Measurements from ENCODE around the gene ZBTB16.

Gene ZBTB16, protein sequence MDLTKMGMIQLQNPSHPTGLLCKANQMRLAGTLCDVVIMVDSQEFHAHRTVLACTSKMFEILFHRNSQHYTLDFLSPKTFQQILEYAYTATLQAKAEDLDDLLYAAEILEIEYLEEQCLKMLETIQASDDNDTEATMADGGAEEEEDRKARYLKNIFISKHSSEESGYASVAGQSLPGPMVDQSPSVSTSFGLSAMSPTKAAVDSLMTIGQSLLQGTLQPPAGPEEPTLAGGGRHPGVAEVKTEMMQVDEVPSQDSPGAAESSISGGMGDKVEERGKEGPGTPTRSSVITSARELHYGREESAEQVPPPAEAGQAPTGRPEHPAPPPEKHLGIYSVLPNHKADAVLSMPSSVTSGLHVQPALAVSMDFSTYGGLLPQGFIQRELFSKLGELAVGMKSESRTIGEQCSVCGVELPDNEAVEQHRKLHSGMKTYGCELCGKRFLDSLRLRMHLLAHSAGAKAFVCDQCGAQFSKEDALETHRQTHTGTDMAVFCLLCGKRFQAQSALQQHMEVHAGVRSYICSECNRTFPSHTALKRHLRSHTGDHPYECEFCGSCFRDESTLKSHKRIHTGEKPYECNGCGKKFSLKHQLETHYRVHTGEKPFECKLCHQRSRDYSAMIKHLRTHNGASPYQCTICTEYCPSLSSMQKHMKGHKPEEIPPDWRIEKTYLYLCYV
- 0.91 to 4.9 (median 2.6) reads per million in 4 experiments for total RNA-seq

DNA sequence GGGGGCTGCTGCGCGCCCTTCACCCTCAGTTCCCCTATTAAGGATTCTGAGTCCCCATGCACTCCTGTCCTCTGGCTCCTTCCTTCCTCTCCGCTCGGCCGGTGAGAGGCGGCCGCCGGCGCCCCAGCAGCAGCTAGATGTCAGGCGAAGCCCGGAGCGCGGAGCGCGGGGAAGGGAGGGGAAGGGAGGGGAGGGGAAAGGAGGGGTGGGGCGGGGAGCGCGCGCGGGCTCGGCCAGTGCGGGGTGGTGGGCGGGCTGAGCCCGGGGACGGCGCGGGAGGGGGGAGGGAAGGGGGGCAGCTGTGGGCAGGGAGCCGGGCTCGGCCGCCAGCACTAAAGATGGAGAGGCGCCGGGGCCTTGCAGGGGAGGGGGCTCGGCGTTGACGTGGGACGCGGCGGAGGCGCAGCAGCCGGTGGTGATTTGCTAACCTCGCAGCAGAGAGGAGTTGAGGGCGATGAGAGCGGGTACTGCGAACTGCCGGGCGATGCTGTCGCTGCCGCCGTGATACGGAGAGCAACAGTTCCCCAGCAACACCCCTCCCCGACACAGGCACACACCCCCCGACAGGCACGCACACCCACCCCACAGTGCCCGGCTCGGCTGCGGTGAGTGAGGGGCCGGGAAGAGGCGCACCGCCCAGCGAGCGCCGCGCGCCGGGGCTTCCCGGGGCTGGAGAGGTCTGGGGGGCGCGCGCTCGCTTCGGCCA, at the start of gene ZBTB16:
Gene ZBTB16, plus strand, starts transcription at position 434 of the 706 bp plus-strand sequence. CDS start 3,590 bp downstream, outside the sequence.
- DNase-seq, result no peak

DNA sequence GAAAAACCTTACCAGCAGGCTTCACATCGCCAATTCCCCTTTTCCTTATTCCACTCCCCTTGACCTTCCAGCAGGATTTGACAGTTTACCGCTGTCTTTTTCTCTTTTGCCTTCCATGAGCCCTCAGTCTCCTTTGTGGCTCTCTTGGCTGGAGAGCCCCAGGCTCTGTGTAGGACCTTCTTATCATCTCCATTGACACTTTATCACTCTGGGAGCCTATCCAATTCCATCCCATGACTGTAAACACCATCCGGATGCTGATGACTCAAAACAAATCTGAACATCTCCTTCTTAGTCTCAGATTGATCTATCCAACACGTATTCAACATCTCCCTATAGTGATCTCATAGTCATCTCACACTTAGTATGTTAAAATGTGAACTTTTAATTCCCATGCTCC, 48.6 kb upstream of the ZBTB16 start:
- no peak for DNase-seq

DNA sequence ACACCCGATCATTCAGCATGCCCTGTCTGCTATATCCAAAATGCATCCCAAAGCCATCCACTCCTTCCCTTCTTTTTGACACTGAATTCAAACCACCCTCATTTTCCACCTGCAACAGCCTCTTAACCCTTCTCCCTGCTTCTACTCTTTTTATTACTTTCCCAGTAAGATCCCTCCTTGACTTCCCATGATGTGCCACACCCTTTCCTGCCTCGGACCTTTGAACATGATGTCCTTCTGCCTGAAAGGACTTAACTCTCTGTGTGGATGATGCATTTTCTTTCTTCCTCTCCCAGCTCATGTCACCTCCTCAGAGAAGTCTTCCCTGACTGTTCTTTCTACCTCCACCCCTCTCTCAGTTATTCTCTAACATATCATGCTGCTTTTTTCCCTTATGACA, 48.1 kb upstream of the ZBTB16 start:
- DNase-seq, result no peak

DNA sequence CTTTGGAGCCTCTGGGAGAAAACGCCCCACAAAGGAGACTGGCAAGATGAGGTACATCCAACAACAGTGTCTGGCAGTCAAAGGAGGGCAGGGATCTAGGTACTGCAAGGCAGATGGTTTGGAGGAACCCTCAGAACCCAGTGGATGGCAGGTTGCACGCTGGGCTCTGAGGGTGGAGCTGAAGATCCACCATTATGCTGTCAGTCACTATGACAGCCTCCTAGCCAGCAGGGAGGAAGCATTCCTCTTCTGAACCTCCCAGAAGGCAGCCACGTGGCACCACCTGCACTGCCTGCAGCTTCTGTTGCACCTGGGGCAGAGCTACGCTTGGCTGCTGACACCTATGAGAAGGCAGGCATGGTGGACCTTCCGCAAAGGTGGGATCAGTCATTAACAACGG, 44.4 kb upstream of the ZBTB16 start:
- no peak for DNase-seq

DNA sequence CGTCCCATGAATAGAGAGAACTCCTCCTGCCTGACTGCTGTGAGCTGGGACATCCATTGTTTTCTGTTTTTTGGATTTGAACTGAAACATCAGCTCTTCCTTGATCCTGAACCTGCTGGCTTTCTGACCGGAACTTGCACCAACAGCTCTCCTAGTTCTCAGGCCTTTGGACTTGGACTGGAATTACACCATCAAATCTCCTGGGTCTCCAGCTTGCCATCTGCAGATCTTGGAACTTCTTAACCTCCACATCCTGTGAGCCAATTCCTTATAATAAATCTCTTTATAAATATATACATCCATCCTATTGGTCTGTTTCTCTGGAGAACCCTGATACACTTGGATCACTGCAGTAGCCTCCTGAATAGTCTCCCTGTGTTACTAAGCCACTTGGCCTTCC, 42.5 kb upstream of the ZBTB16 start:
- DNase-seq, result no peak

DNA sequence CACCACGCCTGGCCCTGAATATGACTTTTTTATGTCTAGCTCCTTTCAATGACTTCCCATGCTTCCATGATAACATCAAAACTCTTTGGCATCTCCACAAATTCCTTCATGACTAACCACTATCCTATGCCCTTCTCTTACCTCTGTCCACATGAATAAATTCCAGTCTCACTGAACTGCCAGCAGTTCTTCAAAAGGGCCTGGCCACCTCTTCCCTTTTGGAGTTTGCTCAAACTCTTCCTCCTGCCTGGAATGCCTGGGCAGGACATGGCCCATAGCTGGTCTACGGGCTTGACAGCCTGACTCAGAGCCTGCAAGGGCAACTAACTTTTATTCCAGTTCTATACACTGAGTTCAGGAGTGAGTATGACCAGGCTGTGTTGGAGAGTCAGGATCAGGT, 41.8 kb upstream of the ZBTB16 start:
- no peak for DNase-seq

DNA sequence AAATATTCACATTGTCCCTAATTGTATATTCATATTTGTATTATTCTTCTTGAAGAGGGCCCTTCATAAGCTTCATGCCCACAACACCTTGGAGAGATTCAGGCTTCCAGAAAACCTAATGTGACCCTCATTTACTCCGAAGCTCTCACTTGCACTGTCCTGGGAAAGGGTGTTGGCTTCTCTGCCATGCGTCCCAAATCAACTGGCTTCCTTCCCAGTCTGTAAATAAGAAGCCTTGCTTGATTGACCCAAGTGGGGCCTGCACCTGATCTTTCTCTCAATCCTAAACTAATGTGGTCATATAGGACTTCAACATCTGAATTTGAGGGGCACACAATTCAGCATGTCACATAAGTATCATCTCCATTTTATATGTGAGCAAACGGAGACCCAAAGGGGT, 40.5 kb upstream of the ZBTB16 start:
- no peak for DNase-seq

DNA sequence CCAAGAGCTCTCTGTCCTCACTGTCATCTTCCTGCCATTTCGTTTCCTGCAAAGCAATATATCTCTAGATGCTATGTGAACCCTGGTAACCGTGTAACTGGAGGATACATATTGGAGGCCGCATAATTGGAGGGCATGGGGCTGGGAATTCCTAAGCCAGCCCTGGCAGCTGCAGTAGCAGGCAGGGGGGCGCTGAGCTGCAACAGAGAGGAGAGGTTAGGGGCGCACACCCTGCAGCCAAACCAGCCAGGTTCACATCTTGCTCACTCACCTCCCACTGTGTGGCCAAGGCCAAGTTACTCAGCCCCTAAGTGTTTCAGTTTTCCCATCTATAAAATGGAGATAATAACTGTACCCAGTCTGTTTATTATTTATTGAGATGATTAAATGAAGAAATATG, 39.9 kb upstream of the ZBTB16 start:
- no peak for DNase-seq

DNA sequence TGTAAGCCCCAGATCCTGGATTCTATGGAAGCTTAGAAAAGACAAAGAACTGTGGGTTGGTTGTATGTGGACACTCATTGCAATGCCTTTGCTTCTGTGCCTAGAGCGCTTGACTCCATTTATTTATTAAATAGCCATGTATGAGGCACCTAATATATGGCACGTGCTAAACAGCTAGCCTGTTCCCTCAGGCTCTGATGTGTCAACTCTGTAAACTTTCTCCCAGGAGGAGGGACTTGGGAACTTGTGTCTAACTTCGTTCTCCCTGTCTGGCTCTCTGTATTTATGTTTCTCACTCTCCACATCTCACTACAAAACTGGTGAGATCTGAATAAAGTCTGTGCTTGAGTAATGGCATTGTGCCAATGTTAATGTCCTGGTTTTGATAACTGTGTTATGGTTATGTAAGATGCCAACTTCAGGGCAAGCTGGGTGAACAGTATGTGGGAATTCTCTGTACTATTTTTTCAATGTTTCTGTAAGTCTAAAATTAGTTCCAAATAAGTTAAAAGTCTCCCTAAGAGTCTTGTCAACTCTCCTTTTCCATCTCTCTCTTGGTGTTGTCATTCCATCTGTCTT, 34.1 kb upstream of the ZBTB16 start:
- no peak for DNase-seq

DNA sequence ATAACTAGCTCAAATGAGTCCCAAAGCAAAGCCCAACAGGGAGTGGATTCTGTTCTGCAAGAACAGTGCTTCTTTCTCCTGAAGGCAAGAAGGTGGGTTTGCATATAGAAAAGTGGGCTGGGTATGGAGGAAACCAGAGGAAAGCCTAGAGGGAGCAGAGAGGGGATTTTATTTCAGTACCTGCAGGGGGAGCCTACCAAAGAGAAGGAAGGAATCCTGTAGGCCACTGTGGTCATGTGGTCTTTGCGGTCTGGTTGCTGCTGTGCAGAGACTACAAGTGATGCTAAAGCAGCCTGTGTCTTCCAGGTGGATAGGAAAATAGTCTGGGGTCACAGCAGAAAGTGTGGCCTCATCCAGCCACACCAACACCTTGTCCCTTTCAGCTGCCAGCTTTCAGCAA, 33.2 kb upstream of the ZBTB16 start:
- DNase-seq, result no peak

DNA sequence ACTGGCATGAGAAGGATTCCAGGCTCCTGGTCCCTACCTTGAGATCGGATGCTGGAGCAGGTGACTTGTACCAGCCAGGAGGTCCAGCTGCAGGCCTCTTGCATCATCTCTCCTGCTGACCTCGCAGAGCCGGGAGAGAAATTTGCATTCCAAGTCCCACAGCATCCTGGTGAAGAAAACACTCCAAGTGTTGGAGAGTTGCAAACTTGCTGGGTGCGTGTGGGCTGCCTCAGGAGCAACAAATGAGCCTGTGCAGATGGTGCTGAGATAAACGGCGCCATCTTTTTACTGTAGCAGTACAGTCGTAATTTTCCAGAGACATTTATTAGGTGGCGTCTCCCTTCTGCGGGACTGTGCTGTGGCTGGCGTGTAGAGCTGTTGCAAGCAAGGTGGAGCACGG, 32.1 kb upstream of the ZBTB16 start:
- DNase-seq, result no peak

DNA sequence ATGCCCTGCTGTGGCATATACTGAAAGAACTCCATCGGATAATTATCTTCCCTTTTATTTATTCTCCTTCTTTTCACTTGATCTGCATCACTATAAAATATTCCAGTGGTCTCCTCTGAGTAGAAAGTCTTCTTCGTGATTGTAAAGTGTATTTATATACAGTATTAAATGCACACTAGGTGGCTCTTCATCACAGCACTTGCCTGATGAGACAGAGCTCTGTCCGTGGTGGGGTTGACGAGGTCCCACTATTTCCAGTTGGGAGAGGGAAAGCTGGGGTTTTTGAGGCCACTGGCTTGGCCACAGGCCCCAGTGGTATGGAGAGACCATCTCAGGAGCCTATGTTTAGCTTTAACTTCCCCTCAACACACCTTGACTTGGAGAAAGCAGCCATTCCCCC, 31.6 kb upstream of the ZBTB16 start:
- DNase-seq, result no peak

DNA sequence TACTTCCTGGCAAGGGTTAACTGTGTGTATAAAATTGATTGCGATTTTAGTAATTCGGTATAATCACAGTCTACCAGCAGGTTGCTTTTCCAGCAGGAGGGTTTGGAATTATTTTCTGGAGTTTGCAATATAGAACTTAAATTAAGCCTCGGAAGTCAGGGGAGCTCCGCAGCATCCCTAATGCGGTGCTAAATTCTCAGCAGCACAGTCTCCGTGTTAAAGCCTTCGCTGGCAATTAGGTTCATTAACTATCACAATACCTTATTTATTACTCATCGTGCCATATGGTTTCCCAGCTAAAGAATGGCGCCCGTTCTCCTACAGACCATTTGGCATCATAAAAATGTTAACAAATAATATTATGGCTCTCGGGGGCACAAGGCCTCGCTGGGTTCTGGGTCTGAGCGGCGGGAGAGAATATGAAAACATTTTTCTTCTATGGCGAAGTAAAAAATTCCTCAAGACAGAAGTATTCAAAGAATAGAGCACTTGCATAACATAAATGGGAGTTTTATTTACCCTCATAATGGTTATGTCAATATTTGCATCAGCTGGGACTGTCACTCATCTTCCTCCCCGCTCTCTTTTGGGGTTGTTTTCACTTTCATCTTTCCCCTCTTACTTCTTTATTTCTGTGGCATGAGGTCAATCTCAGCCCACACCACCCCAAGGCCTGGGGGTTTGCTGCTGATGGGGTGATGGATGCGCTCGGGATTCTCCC, 28.1 kb upstream of the ZBTB16 start:
- DNase-seq, result no peak

DNA sequence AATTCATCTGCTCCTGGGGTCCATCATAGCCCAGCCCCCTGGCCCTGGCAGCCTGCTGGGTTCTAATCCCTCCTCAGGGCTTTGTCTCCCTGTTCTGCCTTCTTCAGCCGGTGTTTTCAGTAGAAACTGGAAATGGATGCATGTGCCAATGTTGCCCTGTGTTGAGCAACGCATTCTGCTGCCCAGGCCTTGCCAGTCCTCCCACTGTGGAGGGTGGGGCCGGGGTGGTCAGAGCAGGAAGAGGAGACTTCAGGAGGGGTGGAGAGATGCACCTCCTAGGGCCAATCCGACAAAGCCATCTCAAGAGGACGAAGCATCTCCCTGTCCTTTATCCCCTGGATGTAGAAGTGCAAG, 27.6 kb upstream of the ZBTB16 start:
- DNase-seq, result no peak

DNA sequence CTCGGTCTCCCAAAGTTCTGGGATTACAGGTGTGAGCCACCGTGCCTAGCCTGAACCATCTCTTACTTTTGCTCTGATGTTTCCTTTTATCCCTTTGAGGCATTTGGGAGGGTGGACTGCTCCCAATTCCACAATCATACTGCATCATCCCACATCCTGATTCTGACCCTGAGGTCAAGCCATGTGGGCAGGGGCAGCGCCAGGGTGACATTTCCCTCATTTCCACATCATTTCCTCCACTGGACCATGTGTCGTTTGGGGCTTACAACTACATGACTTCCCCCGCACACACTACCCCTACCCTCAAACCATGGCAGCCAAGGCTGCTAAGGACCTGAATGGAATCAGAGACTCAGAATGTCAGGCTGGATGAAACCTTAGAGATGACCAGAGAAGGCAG, 26.4 kb upstream of the ZBTB16 start:
- DNase-seq, result no peak

DNA sequence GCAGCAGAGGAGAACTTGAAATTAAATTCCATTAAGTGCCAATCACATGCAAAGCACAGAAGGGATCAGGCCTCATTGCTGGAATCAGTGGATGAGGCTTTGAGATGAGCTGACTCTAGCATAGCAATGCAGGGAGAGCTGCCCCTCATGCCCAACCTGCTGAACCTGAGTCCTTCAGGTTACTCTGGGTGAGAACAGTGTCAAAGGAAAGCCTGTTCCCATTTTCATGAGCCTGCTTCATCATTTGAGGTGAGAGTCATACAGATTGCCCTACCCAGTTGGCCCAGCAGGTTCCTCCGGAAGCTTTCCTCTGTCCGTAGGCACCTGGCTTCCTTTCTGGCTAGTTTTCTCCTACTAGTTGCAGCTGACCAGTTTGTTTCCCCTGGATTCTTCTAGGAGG, 25.9 kb upstream of the ZBTB16 start:
- DNase-seq, result no peak

DNA sequence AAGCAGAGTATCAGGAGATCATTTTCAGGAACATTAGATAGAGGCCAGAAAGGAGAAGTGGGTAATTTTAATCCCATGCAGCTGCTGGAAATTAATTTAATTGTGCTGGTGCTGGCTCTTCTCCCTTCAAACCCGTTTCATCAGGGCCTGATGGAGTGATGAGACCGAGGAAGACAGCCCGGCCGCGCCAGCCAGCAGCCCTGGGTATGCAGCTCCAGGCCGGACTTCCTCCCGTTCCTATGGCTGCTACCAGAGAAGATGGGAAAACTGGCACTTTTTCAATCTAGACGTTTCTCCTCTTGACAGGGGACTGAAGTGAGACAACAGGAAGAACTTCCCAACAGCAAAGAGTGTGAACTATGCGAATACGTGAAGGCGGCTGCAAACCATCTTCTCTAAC, 24.6 kb upstream of the ZBTB16 start:
- no peak for DNase-seq

DNA sequence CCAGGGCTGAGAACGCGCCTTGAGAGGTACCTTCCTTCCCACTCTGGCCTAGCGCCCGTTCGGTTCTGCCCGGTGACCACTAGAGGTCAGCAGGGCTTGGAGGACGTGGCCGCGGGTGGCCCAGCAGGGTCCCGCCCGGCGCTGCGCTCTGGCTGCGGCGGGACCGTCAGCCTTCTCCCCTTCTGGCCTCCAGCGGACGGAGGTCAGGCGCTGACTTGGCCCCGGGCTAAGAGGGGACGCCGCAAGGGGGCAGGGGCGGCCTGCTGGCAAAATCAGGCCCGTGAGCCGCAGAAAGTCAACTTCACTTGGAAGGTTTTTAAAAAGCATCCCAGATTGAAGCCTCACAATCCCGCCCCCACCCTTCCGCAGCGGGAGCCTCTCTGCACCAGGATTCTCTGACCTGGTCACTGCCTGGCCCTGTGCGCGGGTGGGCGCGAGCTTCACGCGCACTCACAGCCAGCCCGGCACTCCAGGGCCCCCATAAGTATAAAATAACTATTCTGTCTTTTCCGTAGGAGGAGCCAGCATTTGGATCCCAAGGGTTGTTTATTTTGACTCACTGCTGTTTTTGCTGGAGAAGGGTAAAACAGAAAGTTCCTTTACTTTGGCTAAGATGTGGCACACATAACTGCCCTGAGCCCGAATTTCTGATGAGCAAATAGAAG, 23.2 kb upstream of the ZBTB16 start:
- DNase-seq, result peak; percentile 30

DNA sequence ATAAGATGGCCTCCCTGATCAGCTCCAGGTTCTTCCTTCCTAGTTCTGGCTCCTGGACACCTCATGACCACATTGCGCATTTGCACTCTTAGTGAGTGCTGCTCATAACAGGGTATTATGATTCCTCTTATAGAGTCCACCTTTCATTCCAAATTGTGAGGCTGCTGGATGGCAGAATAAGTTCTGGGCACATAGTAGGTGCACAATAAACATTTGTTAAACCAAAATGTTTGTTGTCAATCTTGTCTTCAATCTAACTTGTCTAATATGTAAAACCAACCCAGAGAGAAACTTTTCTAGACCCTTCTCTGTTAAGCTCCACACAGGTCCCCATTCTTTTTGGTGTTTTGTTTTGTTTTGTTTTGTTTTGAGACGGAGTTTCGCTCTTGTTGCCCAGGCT, 22.6 kb upstream of the ZBTB16 start:
- no peak for DNase-seq

DNA sequence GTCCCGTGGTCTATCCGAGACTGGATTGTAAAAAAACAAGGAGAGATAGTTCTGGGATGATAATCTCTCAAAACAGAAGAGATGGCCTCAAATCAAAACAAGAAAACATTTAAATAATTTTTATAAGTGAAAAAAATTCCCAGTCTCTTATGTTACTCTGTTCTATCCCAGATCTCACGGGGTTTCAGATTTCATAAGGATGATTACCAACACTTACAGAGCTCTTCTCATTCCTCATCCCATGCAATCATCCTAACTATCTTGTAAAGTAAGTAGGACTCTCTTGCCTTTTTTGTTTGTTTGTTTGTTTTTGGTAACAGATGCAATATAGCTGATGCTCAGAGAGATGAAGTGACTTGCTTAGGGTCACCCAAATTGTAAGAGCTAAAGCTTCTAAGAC, 20.0 kb upstream of the ZBTB16 start:
- no peak for DNase-seq

DNA sequence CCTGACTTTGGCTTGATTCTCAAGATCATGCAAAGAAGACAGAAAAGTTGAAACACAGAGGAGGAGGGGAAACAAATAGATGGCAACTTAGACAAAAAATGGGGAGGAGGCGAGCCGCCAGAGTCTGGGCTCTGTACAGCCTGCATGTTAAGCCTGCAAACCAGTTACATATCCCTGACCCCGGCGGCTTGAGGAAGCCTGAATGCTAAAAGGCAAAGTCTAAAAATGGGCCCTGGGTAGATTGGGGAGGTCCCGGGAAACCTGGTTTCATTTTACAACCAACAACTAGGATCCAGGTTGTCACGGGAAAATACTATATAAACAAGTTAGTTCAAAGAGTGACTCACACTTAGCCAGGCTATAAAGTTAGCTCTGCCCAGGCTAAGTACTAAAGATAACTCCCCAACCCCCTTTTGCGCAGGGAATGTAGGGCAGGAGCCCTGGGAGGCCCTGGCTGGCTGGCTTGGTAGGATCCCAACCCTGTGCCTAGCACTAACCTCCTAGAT, 18.8 kb upstream of the ZBTB16 start:
- DNase-seq, result no peak

DNA sequence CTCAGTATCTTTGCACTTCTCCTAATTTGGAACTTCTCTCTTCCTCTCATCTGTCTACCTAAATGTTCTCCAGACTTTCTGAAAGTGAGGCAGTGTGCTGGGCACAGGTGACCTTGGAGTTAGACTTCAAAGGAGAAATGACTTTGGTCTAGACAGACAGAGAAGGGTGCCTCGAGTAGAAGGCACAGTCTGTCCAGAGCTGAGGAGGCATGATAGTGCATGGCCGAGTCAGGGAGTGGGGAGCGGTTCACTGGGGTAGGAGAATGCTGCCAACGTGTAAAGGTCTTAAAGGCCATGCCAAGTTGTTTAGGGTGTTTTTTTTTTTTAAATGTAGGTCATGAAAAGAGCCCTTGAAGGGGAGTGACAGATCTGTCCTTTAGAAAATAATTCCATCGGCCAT, 17.3 kb upstream of the ZBTB16 start:
- no peak for DNase-seq

Data from effector CD8-positive, alpha-beta T cell (primary cell).